GM19467 (cell line): Measurements from ENCODE around the gene TCEAL9.
A peak's percentile ranks its signal among the peaks of the same experiment; 100 is the strongest.
"Not testable (repeated sequence)": the region's sequence is repeated elsewhere in the genome, so short reads cannot be mapped to it uniquely, and the experiment has no call there.

Experiments
- ATAC-seq: cut with Tn5 transposase; IDR thresholded peaks from one replicate; pipeline ENCODE4 v1.9.1; 2021; ENCODE audit warnings: mild to moderate bottlenecking, moderate library complexity; ENCODE audit not compliant: unreplicated experiment

TCEAL9 gene, protein sequence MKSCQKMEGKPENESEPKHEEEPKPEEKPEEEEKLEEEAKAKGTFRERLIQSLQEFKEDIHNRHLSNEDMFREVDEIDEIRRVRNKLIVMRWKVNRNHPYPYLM

DNA sequence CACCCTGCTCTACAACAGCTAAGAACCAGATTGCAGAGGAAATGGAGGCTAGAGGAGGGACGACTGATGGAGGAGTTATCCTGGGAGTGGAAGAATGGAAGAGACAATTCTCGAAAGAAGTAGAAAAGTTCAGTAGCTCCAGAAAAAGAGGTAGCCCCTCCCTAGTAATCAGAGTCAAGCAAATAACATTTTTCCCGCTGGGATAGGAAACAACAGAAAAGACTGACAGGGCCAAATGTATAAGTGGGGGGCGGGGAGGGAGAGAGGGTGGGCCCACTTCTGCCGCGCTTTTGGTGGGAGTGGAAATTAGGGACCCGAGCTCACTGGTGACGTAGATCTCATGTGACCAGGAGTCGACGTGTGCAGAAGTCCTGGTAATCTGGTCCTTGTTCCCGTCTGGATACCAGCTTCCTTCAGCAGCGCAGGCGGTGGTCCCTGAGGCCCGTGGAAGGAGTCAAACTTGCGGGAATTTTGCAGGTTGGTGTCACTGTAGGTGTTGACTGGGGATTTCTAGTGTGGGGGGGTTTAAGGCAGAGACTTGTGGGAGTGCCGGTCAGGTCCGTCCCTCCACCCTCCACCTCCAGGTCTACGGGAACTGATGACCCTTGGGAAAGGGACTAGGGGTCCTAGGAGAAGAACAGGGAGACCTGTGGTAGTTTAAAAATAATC is at the start of gene TCEAL9:
Gene TCEAL9, plus strand, starts transcription at position 377 of the 669 bp plus-strand sequence. CDS start 1,179 bp downstream, outside the sequence.
- no peak for ATAC-seq

DNA sequence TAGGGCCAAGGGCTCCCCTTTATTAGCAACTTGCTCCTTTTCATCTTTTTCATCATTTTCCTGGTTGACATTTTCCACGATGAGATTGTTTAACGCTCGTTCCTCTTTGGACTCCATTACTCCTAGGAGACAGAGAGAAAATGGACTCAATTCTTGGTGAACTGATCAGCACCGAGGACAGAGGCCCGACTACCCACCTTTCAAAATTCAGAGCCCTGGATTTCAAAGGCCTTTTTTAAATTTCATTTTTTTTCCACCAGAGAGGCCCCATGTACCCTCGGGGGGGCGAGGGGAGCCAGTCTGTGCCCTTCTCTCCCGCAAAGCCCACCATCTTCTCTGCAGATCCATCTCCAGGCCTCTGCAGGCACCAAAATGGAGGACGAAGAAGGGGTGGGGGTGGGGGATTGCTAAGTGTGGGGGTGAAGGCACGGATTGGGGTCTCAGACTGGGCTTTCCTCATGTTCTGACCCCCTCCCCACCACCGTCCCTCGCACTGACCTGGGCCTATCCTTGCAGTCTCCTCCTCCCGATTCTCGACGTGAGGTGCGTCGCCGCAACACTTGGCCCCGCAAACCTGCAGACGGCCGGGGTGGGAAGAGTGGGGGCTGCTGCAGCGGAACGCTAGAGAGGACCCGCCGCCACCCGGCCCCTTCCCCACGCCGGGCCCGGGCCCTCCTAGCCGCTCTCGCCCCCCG is 46.3 kb upstream of the TCEAL9 start:
- ATAC-seq: no peak

DNA sequence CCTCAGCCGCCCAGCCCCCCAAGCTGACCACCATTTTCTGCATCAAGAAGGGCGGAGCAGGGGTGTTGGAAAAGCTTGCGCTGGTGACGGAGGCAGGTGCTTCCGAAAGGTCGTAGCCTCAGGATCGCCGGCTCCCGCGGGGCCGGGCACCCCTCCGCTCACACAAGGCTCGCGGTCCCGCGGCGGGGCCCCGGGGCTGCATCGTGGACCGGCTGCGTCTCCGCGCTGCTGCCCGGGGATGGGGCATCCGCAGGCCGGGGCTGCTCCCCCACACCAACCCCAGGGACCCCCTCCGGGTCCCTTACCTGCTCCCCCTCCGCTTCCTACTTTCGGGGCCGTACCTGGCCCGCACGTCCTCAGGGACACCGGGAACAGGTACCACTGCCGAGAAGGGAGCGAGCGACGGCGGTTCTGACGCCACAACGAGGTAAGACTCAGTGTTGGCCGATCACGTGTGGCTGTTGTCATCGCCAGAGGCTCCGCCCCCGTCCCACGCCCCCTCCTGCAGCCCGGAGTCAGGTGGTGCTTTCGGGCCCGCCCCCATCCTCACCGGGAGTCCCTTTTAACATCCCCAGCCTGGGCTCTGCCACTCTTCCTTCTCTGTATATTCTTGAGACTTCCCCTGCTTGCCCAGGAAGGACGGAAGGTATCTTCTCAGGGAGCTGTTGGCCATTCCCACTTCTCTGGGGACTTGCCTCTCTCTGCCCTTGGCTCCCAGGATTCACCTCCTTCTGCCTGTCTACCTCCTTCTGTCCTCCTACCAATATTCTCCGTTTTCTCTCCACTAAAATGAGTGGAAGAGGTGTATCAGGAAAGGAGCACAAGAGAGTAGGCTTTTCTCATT is 45.5 kb upstream of the TCEAL9 start, which contains the start of gene BEX2:
Gene BEX2, minus strand, starts transcription at position 436 of the 844 bp plus-strand sequence. CDS start 1,014 bp downstream, outside the sequence.
- ATAC-seq: peak; percentile 96

DNA sequence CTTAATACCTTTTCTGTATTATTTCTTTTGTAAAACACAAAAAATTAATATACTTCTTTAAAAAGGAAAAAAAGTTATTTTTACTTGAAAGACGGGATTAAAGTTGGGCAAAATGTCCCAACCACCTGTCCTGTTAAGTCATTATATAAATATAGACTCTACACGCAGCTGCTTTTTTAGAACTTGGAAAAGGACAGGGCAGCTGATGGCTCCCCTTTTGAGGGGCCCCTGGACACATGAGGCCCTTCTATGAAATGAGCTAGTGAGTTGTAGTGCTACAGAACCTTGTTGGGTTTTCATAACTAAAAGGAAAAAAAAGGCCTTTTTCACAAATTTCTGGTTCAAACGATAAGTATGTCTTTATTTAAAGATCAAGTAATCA is 44.9 kb upstream of the TCEAL9 start:
- no peak for ATAC-seq

DNA sequence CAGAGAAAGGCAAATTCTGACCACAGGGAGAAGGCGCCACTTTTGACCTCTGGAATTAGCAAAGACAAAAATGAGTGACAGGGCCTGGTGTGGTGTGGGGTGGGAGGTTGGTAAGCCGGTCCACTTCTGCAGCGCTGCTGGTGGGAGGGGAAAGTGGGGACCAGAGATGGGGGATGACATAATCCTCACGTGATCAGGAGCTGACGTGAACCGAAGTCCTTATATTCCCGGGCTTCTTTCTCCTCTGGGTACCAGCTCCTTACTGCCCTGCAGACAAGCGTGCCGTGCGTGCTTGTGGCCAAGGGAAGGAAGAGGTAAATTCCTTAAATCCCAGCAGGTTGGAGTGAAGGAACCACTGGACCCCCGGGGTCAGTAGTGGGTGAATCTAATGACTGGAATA is 26.3 kb upstream of the TCEAL9 start, which contains the start of gene TCEAL7:
Gene TCEAL7, plus strand, starts transcription at position 249 of the 400 bp plus-strand sequence. CDS start 1,165 bp downstream, outside the sequence.
- ATAC-seq: no peak

DNA sequence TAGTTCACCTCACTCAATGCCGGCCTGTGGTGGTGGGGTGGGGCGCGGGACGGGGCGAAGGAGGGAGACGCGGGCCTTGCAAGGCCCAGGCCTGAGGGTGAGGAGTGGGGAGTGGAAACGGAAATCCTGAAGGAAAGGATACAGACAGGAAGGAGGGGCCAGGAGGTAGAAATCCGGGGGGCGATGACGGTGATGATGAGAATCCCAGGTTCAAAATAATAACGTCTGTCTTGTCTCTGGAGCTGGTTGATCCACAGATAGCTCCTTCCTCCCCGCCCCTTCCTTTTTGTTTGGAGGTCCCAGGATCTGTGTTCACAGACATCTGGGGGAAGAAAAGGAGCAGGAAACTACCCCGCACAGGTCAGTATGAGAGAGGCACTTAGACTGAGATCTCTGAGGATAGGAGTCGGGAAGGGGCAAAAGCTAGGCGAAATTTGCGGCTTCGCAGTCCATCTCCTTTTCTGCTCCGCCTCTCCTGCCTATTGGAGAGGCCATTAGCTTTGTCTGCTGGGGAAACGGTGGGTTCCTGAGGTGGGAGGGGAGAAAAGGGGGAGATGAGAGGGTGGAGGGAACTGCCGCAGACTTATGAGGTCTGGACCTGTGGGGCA is 25.5 kb upstream of the TCEAL9 start:
- no peak for ATAC-seq

DNA sequence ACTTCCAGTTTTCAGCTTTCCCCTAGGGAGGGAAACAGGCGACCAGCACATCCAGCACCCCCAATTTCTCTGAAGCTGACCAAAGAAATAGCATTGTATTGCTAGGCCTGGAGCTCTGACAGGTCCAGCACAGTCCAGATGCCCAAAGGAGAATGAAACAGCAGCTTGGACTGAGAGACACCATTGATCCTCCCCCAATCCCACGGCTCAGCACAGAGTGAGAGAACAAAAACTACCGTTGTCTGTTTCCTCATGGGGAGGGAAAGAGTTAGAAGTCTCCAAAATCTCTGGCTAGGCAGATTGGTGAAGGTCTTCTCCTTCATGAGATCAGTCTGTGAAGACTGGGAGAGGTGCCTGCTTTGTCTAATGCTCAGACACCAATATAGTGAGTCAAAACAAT is 17.6 kb upstream of the TCEAL9 start:
- ATAC-seq: no peak

DNA sequence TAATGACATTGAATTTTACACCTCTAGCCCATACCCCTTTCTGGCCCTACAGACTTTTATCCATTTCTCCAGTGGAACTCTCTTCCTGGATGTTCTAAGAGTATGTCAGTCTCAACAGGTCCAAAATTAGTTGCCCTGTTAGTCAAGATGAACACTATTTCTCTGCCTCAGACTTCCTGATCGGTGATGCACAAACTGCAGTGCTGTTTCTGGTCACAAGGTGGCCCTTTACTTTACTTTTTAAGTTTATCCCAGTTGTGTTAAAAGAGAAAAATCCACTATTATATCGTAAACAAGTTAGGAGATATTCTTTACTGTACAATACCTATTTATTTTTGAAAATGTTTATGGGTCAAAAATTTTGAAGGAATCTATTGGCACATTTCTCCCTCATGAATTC is 13.2 kb upstream of the TCEAL9 start:
- peak; percentile 63 for ATAC-seq

DNA sequence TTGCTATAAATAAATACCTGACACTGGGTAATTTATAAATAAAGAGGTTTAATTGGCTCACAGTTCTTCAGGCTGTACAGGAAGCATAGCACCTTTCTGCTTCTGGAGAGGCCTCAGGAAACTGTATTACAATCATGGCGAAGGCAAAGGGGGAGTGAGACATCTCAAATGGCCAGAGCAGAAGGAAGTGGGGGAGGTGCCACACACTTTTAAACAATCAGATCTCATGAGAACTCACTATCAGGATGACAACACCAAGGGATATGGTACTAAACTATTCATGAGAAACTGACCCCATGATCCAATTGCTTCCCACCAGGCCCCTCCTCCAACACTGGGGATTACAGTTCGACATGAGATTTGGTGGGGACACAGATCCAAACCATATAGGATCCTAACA is 11.7 kb upstream of the TCEAL9 start:
- no peak for ATAC-seq

DNA sequence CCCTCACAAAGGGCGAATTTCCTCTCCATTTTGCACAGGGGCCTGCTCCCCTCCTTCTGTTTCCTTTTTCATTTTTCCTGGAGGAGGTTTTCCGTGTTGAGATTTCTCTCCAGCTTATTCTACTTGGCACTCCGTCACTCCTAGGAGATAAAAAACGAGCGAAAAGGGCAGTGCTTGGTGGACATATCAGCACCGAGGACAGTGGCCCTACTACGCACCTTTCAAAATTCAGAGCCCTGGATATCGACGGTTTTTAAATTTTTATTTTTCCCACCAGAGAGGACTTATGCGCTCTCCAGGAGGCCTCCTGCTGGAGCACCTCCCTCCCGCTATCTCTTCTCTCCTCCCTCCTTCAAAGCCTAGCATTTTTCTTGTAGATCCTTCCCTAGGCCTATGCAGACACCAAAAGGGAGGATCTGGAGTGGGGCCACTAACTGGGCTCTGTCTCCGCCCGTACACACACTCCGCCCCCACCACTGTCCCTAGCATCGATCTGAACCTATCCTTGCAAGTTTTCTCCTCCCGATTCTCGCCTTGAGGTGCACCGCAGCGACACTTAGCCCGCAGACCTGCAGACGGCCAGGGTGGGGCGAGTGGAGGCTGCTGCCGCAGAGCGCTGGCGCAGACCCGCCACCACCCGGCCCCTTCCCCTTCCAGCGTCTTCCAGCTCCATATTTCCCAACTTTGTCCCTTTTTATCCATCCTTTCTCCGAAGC is 8.5 kb upstream of the TCEAL9 start:
- ATAC-seq: no peak

DNA sequence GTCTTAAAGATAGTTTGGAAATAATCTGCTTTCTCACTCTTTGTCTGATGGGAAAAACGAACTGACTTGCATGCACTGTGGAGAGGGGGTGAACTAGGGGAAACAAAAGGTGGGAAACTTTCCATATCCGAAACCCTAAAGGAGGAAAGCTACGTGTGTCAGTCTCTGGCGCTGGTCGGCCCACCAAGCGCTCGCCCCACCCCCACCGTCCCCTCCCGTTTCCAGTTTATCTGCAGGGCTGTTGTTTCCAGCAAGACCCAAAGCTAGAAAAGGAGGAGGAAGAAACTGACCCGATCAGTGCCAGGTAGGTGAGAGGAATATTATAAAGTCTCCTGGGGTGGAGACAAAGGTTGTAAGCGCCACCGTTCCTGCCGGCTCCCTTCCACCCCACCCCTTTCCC is 552 bp downstream of the TCEAL9 start:
- ATAC-seq: no peak

DNA sequence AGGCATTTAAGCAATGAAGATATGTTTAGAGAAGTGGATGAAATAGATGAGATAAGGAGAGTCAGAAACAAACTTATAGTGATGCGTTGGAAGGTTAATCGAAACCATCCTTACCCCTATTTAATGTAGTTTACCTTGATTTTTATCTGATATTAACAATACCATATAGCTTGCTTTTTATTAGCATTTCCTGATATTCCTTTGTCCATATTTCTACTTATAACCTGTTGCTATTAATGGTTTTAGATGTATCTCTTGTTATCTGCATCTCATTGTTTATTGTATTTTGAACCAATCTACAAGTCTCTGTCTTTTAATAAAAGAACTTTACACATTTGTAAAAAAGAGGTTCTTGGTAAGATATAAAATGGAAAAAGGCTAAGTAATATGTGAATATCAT is 1.6 kb downstream of the TCEAL9 start:
- ATAC-seq: no peak

DNA sequence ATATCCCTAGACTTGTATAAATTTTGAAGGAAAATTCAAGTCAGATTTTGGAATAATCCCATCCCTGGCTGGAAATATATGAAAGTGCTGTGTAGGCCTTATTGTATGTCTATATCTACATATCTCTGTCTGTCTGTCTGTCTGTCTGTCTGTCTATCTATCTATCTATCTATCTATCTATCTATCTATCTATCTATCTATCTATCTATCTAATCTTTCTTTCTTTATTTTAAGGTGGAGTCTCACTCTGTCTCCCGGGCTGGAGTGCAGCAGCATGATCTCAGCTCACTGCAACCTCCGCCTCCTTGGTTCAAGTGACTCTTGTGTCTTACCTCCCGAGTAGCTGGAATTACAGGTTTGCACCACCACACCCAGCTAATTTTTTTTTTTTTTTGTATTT is 3.3 kb downstream of the TCEAL9 start:
- ATAC-seq: not testable (repeated sequence)

DNA sequence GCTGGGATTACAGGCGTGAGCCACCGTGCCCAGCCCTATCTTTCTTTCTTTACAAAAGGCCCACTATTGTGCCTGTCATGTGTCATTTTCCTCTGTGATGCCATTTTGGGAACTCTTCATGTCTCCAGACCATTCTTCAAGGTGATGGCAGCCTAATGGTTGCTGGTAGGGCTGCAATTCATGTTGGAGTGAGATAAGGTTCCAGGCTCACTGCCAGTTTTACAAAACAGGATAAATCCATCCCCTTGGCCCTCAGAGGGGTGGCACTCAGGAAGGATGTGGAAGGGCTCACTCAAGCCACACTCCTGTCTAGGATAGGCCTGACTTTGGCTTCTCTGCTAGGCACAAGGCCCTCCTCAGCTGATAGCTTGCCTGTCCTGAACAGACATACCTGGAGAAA is 3.8 kb downstream of the TCEAL9 start:
- no peak for ATAC-seq

DNA sequence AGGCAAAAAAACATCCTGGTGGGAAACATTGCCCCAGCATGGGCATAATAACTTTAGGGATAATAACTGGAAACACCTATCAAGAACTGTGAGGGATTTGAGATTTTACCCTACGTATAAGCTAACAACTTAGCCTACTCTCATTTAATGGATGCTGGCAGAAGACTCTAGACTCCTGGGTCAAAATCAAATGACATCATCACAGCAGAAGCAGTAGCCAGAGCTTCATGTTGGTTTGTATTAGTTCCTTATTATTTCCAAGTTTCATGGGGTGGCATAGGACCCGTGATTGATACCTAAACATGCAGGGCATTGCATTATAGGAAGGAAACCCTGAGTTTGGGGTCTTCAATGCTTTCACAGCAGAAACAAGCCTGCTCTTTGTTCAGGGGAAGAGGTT is 4.6 kb downstream of the TCEAL9 start:
- ATAC-seq: no peak

DNA sequence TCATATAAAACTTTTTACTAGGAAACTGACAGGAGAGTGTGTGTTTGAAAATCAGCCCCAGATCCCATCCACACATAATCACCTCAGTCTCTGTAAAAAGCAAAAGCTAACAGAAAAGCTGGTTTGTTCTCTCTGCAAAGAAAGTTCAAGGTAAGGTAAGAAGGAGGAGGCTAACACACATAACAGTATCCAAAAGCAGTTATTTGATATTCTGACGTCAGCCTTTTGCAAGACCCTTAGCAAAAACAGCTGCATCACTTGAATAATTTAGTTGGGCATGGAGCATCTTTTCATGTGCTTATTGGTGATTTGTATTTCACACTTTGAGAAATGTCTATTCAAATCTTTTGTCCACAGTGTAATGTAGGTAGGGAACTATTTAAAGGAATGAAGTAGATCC is 5.5 kb downstream of the TCEAL9 start:
- ATAC-seq: no peak

DNA sequence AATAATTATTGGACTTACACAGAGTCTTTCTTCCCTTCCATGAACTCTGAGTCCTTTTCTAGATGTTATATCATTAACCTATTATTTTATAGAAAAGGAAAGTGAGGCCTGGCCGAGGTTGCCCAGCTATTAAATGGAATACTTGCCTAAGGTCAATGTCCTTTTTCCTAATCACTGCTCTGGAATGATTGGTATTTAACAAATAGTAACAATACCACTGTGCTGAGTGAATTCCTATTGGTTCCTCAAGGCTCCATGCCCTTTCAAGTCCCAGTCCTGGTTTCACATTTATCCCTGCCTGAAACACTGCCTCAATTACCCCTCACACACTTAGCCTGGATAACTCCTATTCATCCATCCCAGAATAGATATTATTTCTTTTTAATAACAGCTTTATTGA is 6.2 kb downstream of the TCEAL9 start:
- no peak for ATAC-seq

DNA sequence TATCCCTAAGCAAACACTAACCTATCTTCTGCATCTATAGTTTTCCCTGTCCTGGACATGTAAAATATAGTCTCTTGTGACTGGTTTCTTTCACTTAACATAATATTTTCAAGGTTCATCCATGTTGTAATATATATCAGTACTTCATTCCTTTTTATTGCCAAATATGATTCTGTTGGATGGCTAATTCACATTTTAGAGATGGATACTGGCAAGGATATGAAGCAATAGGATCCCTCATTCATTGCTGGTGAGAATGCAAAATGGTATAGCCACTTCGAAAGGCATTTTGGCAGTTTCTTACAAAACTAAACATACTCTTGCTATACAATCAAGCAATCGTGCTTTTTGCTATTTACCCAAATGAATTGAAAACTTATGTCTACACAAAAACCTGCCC is 6.7 kb downstream of the TCEAL9 start:
- no peak for ATAC-seq

DNA sequence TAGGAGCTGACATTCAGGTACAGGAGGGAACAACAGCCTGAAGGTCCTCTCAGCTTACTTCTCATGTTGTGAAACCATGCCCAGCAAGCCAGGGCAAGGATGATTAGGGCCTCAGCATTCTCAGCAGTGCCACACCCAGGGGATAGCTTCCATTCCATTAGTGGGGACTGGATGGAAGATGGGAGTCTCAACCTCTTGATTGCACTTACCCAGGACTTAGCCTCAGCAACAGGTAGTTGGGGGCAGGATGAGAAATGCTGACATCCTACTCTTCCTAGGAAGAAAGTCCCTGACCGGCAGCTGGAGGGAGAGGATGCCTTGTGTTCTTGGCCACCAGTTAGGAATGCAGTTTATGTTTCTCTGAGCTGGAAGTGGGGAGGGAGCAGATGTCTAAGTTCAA is 11.2 kb downstream of the TCEAL9 start:
- ATAC-seq: no peak

DNA sequence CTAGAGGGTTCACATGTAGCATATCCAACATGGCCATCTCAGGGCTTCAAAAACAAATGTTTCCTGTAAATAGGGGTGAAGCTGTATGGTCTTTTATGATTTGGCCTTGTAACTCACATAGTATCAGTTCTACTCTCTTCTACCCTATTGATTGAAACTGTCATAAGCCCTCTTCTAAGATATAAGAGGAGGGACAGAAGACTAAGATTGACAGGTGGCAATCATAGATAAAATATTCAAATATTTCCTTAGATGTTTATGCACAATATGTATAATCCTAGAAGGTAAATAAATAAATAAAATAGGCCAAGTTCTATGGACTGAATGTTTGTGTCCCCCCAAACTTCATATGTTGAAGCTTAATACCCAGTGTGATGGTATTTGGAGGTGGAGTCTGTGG is 13.2 kb downstream of the TCEAL9 start:
- no peak for ATAC-seq
